K562 (cell line): ENCODE results near the gene EHBP1. TPM values are rescaled to one million over a fixed set of nuclear protein-coding genes. Genes with fewer than 3 reads are reported as not detected.

Source experiments
- ATAC-seq: fragments of 200-7000 bp; cut with Tn5 transposase; 3 replicates; pipeline ENCODE4 v1.9.1; 2020; ENCODE audit warnings: moderate library complexity
- BruUV-seq: library from RNA; stranded (reverse); fragments of 400-500 nt; replicated peaks from 2 replicates; lab custom pipeline; 2021; lab: Mats Ljungman, UMichigan
- CTCF ChIA-PET: fragments of 300-600 bp; formaldehyde crosslinking; extraction: SDS; loops from one replicate; lab custom pipeline; 2021; ENCODE audit warnings: low intra/inter-chr PET ratio; lab: Yijun Ruan, JAX
- POLR2A ChIA-PET: fragments of 300-600, 350-650 bp; sonication (Branson Sonifier 250); formaldehyde crosslinking; extraction: SDS; loops from one replicate; lab custom pipeline; 2021; ENCODE audit warnings: antibody characterized with exemption, inconsistent platforms; lab: Yijun Ruan, JAX
- DNase-seq, 4 experiments: peaks; one replicate each; pipeline versions ENCODE4 v3.0.0 to v3.0.0-alpha.2; 2011 to 2018; ENCODE audit warnings: low spot score in 3 of 4, mixed read lengths in 3 of 4; ENCODE audit errors: extremely low read depth in 1 of 4
- FAIRE-seq: peaks from 2 replicates; lab custom pipeline; 2011; peaks lifted over from hg19 to GRCh38; lab: Jason Lieb, UNC
- H2AFZ ChIP-seq: 2 replicates; pipeline ENCODE4 v1.6.0; 2011; ENCODE audit warnings: low read depth, low read length, control low read depth, inconsistent platforms
- H3K27ac ChIP-seq: fragments of 200-600 bp; 3 replicates; pipeline ENCODE4 v1.8.0; 2011; ENCODE audit warnings: low read depth, mild to moderate bottlenecking, control low read depth, inconsistent platforms, low read length, moderate library complexity, mixed read lengths; ENCODE audit errors: extremely low read depth
- H3K27me3 ChIP-seq, 2 experiments: fragments of 300-600 bp in 1 of 2; 2 replicates in 1 of 2; 3 replicates in 1 of 2; pipeline versions ENCODE4 v1.6.0 to v1.8.0; 2011; ENCODE audit warnings: inconsistent platforms in 2 of 2, low read length in 2 of 2, mild to moderate bottlenecking in 1 of 2, mixed read lengths in 1 of 2, moderate library complexity in 1 of 2; ENCODE audit not compliant: control insufficient read depth in 2 of 2, insufficient read depth in 2 of 2
- H3K36me3 ChIP-seq: fragments of 300-600 bp; 3 replicates; pipeline ENCODE4 v1.8.0; 2011; ENCODE audit warnings: mild to moderate bottlenecking, low read length, inconsistent platforms; ENCODE audit not compliant: control insufficient read depth, insufficient read depth
- H3K4me1 ChIP-seq, 2 experiments: fragments of 200-600 bp in 1 of 2; replicated peaks in 1 of 2; 2 replicates in 1 of 2; 3 replicates in 1 of 2; pipeline versions ENCODE4 v1.5.1 to v1.8.0; 2011; ENCODE audit warnings: inconsistent platforms in 2 of 2, low read length in 2 of 2, mild to moderate bottlenecking in 1 of 2, mixed read lengths in 1 of 2, moderate library complexity in 1 of 2; ENCODE audit not compliant: control insufficient read depth in 2 of 2, insufficient read depth in 2 of 2
- H3K4me2 ChIP-seq: 2 replicates; pipeline ENCODE4 v1.6.1; 2011; ENCODE audit warnings: low read length, control low read depth, inconsistent platforms, mixed read lengths; ENCODE audit not compliant: insufficient read depth
- H3K4me3 ChIP-seq: fragments of 200-600 bp; sonication (generic), shearing (Covaris generic); 2 replicates; pipeline ENCODE4 v1.5.1; 2016; ENCODE audit warnings: control low read depth, inconsistent platforms
- H3K79me2 ChIP-seq: fragments of 200-600 bp; 3 replicates; pipeline ENCODE4 v1.8.0; 2011; ENCODE audit warnings: low read length, inconsistent platforms; ENCODE audit not compliant: control insufficient read depth, insufficient read depth
- H3K9ac ChIP-seq, 2 experiments: 2 replicates each; pipeline versions ENCODE4 v1.6.0 to v1.6.1; 2011; ENCODE audit warnings: low read depth in 2 of 2, low read length in 2 of 2, control low read depth in 1 of 2, inconsistent platforms in 1 of 2, mild to moderate bottlenecking in 1 of 2, mixed read lengths in 1 of 2; ENCODE audit not compliant: insufficient read depth in 1 of 2
- H3K9me1 ChIP-seq: one replicate; pipeline ENCODE4 v1.6.0; 2011; ENCODE audit warnings: inconsistent platforms, mild to moderate bottlenecking, low read length, moderate library complexity; ENCODE audit not compliant: control insufficient read depth, insufficient read depth
- H3K9me3 ChIP-seq: replicated peaks from 2 replicates; pipeline ENCODE4 v1.5.1; 2011; ENCODE audit warnings: low read depth, low read length, inconsistent platforms; ENCODE audit not compliant: control insufficient read depth, insufficient read depth
- H4K20me1 ChIP-seq: replicated peaks from 2 replicates; pipeline ENCODE4 v1.6.1; 2011; ENCODE audit warnings: low read length, inconsistent platforms, mixed read lengths; ENCODE audit not compliant: control insufficient read depth, insufficient read depth
- EZH2 ChIP-seq: IDR thresholded peaks from 2 replicates; pipeline ENCODE4 v1.6.1; 2012; ENCODE audit warnings: low read depth, mild to moderate bottlenecking, inconsistent platforms, low read length, borderline replicate concordance
- FOXK1 ChIP-seq: sonication (generic); formaldehyde crosslinking; IDR thresholded peaks from 2 replicates; pipeline ENCODE4 v1.8.0; 2022; ENCODE audit warnings: missing genetic modification reagents, mild to moderate bottlenecking, borderline replicate concordance
- NCOA4 ChIP-seq: fragments of 450-650 bp; IDR thresholded peaks from 2 replicates; pipeline ENCODE4 v1.6.1; 2018; ENCODE audit warnings: mild to moderate bottlenecking; ENCODE audit not compliant: partially characterized antibody
- PTBP1 ChIP-seq: fragments of 200-400 bp; formaldehyde crosslinking; IDR thresholded peaks from 2 replicates; pipeline ENCODE4 v1.6.1; 2017; ENCODE audit warnings: low read depth, low read length
- ZNF146 ChIP-seq: IDR thresholded peaks from one replicate; pipeline ENCODE4 v1.6.1; 2018; ENCODE audit warnings: missing compliant biosample characterization; ENCODE audit not compliant: unreplicated experiment
- ZNF318 ChIP-seq, 2 experiments: fragments of 450-650 bp; IDR thresholded peaks; 2 replicates each; pipeline ENCODE4 v1.6.1; 2016; ENCODE audit warnings: mild to moderate bottlenecking in 2 of 2, borderline replicate concordance in 1 of 2, low read depth in 1 of 2, moderate library complexity in 1 of 2
- ZNF740 ChIP-seq, 3 experiments: fragments of 200-800 bp in 1 of 3; sonication (Bioruptor generic) in 1 of 3; sonication (generic) in 1 of 3; formaldehyde crosslinking in 1 of 3; IDR thresholded peaks; 2 replicates each; pipeline versions ENCODE4 v1.6.1 to v1.8.0; 2016 to 2022; ENCODE audit warnings: mild to moderate bottlenecking in 2 of 3, missing compliant biosample characterization in 2 of 3, missing genetic modification characterization in 2 of 3, missing genetic modification reagents in 1 of 3
- WGBS: fragments of 100-300 bp; shearing (Covaris generic); methylation state at CpG from one replicate; pipeline ENCODE4 v1.1.6; 2016; ENCODE audit warnings: low coverage, mixed read lengths; ENCODE audit not compliant: insufficient coverage; ENCODE audit errors: missing lambda C conversion rate; 5-methylcytosine and 5-hydroxymethylcytosine counted together
- in situ Hi-C: fragments of 300-500 bp; cut with MboI; formaldehyde crosslinking; loops from 4 replicates; pipeline ENCODE4 v1.15.0; 2018; ENCODE audit warnings: inconsistent platforms, mixed read lengths
- intact Hi-C: fragments of 100-400 bp; cut with micrococcal nuclease; formaldehyde crosslinking; loops from 2 replicates; pipeline ENCODE4 v1.14.2; 2022
- polyA plus RNA-seq, 8 experiments: library from polyadenylated mRNA; depleted of rRNA in 4 of 8; stranded (reverse) in 5 of 8; unstranded in 3 of 8; fragments of >200 nt; fragmentation: Nextera tagmentation in 2 of 8; fragmentation: Illumina TruSeq in 1 of 8; extraction: Ambion mirVana in 2 of 8; extraction: Trizol in 1 of 8; gene quantifications; 2 replicates each; pipeline versions ENCODE4 v1.2.1 to v1.2.3, GENCODE V29; 2011 to 2014; ENCODE audit warnings: inconsistent platforms in 1 of 8, missing spikeins in 1 of 8
- total RNA-seq, 7 experiments: library from RNA; depleted of rRNA in 6 of 7; stranded (reverse); fragments of >200 nt in 6 of 7; fragmentation: Illumina TruSeq in 2 of 7; extraction: Trizol in 2 of 7; gene quantifications; 2 replicates each; pipeline versions ENCODE4 v1.2.1 to v1.2.3, GENCODE V29; 2011 to 2021; ENCODE audit warnings: low replicate concordance in 1 of 7

EHBP1 gene
- total and polyA plus RNA-seq, 9 of the 15 experiments (the other 6 are each of a cell fraction or from before 2014, with no cell fraction given) = 8.9 to 26.6 (median 19.3) TPM

GRCh38 chr2:62686012-62686685 is 19.4 kb upstream of the EHBP1 start:
- 0% methylated on average over 4 of the region's 4 CpGs for WGBS
- no TSS peak for BruUV-seq
- no peak for ATAC-seq

More at GRCh38 chr2:62686012-62686685, 19.4 kb upstream of the EHBP1 start:
- no peak overlapping the region for H2AFZ ChIP-seq
- H4K20me1 ChIP-seq = no peaks in the 10 kb centered on the region
- intact Hi-C loops (no loop called here), in situ Hi-C loops (no loop called here)
- FAIRE-seq (no peak), DNase-seq (no peak)
- ChIA-PET CTCF (no interaction called here), POLR2A (interaction anchor here (1.6 to 2.1 kb wide), 2 partner anchors 10 to 15 kb away, joined by 5 to 6 read pairs; no protein-coding TSS in a partner anchor)
- no peaks in the 10 kb centered on the region for H3K4me1 ChIP-seq
- H3K9me1 ChIP-seq = no peaks in the 10 kb centered on the region
- H3K9me3 ChIP-seq = no peaks in the 10 kb centered on the region
- no peak overlapping the region for H3K27ac ChIP-seq
- H3K36me3 ChIP-seq = no peaks in the 10 kb centered on the region
- H3K27me3 ChIP-seq = peaks cover 13 to 18% of the 10 kb centered on the region in 2 experiments; a peak in 4 of 5 replicates
- H3K9ac ChIP-seq = no peak overlapping the region
- no peak overlapping the region for H3K4me2 ChIP-seq
- TF ChIP-seq EZH2 (no peak), NCOA4 (no peak), ZNF740 (CRISPR knock-in tag; IDR thresholded peaks at IDR 0.05) (no peak), ZNF740 (tag; IDR thresholded peaks at IDR 0.05) (no peak), ZNF146 (CRISPR knock-in tag) (no peak), ZNF318 (IDR thresholded peaks at IDR 0.05; ENCODE audit: borderline replicate concordance in 1 of 2, low read depth in 1 of 2) (no peak), PTBP1 (no peak), FOXK1 (CRISPR knock-in tag) (no peak)
- H3K79me2 ChIP-seq = no peaks in the 10 kb centered on the region
- H3K4me3 ChIP-seq = no peak overlapping the region
